Astrocyte of the hippocampus (primary cell): ENCODE data around the gene TRPV6.

ENCODE experiments used
- DNase-seq: peaks from one replicate; pipeline ENCODE4 v3.0.0; 2011; ENCODE audit warnings: low read depth, low spot score

The TRPV6 gene

DNA sequence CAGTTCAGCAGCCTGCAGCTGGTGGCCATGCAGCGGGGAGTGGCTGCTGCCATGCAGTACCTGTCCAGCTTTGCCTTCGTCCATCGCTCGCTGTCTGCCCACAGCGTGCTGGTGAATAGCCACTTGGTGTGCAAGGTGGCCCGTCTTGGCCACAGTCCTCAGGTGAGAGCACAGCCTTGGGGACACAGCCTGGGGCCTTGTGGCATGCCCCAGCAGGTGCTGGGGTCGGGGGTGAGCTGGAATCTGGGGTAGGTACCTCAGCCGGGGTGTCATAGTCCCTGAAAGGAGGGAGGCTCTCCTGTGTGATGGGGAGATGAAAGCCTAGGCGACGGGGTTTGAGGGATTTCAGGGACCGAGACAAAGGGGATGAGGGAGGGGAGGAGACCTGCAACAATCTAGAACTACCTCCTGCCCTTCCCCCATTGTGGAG lies 16.5 kb downstream of the TRPV6 start:
- no peak for DNase-seq

DNA sequence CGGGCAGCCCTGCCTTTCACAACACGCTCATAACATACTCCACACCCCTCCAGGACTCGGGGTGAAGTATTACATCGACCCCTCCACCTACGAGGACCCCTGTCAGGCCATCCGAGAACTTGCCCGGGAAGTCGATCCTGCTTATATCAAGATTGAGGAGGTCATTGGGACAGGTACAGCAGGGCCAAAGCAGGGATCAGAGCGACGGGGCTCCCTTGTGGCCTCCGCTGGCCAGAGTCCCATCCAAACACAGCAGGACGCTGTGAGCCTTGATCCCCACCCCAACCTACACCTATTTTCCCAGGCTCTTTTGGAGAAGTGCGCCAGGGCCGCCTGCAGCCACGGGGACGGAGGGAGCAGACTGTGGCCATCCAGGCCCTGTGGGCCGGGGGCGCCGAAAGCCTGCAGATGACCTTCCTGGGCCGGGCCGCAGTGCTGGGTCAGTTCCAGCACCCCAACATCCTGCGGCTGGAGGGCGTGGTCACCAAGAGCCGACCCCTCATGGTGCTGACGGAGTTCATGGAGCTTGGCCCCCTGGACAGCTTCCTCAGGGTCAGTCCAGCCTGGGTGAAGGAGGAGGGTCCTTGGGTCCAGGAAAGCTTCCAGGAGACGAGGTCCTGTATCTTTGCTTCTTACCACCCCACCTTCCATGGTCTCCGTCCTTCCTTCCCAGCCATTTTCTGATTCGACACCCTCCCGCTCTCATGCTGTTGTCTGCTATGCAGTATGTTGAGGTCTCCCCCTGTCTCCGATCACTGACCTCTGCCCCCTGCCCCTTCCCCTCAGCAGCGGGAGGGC lies 17.2 kb downstream of the TRPV6 start:
- no peak for DNase-seq

DNA sequence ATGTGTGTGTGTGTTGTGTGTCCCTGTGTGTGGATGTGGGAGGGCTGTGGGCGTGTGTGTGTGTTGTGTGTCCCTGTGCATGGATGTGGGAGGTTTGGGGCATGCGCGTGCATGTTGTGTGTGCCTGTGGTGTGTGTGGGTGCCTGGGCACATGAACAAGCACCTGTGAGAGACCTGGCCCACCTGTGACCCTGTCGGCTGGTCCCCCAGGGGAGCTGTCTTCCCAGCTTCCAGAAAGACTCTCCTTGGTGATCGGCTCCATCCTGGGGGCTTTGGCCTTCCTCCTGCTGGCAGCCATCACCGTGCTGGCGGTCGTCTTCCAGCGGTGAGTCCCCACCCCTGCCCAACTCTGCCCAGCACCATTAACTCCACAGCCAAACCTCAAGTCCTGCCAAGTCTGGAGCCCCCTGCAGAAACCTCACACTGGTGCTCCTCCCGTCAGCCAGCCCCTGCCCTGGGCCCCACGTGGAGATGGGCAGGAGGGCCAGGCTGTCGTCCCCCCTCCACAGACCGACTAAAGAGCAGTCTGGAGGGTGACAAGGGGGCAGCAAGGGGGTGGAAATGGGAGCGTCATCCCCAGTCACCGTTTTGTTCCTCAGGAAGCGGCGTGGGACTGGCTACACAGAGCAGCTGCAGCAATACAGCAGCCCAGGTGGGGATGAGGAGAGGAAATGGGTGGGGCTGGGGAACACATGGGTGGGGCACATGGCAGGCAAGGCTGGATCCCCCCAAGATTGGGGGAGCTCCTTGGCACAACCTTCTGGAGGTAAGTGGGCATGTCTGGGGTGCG lies 18.0 kb downstream of the TRPV6 start:
- no peak for DNase-seq

DNA sequence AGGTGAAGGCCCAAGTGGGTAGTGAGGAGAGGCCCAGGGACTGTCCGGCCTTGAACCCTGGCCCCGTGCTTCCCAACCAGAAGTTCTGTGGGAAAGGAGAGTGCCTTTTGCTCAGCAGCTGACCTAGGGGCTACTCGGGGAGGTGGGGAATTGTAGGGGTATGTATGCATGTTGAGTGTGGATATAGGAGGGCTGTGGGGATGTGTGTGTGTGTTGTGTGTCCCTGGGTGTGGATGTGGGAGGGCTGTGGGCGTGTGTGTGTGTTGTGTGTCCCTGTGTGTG lies 18.5 kb downstream of the TRPV6 start:
- no peak for DNase-seq

DNA sequence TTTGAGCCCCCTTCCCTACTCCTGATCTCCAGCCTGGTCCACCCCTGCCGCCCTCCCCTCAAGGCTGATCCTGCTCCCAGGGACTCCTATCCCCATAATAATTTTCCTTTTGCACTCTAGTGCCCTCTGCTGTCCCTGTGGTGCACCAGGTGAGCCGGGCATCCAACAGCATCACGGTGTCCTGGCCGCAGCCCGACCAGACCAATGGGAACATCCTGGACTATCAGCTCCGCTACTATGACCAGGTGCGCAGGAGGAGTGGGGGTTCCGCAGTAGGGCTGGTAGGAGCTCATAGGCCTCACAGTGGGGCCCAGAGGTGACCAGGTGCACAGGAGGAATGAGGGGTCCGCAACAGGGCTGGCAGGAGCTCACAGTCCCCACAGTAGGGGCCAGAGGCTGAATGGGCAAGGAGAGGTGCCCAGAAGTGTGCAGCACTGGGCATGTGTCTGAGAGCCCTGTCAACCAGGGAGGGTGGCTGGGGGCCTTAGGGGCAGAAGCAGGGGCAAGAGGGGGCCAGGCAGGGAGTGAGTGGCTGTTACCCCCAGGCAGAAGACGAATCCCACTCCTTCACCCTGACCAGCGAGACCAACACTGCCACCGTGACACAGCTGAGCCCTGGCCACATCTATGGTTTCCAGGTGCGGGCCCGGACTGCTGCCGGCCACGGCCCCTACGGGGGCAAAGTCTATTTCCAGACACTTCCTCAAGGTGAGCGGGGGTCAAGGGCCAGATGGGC lies 19.0 kb downstream of the TRPV6 start:
- peak; percentile 41 for DNase-seq

DNA sequence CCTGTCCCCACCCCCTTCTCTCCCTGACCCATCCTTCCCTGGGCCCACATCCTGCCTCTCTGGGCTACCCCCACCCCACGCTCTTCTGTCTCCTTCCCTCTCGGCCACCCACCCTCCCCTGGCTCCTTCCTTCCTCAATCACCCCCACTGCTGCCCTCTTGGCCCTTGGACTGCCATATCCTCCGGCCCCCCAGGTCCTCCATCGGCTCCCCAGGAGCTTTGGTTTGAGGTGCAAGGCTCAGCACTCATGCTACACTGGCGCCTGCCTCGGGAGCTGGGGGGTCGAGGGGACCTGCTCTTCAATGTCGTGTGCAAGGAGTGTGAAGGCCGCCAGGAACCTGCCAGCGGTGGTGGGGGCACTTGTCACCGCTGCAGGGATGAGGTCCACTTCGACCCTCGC lies 19.8 kb downstream of the TRPV6 start:
- no peak for DNase-seq

DNA sequence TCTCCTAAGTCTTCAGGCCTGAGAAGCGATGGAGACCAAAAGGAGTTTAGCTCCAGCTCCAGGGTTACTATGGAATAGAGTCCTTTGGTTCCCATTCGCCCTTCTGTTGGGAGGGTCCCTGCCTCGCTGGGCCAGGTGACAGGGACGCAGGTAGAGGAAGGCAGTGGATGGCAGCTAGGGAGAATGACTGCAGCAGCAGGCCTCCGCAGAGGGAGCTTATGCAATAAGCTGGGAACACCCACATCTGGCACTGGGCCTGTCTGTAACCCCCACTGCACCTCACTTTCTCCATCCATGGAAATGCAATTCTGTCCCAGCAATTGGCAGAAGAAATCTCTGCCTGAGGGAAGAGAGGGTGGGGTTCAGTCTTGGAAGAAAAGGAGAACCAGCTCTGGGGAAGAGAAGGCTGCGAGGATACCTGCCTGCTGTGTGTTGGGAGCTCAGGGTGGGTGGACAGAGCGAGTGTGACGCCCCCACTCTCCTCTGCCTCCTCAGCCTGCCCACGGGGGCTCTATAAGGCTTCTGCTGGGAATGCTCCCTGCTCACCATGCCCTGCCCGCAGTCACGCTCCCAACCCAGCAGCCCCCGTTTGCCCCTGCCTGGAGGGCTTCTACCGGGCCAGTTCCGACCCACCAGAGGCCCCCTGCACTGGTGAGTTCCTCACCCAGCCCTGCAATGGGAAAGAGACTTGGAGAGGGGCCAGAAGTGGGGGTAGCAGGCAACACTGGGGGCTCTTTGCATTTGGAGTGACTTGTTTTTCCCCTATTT lies 20.4 kb downstream of the TRPV6 start:
- no peak for DNase-seq

DNA sequence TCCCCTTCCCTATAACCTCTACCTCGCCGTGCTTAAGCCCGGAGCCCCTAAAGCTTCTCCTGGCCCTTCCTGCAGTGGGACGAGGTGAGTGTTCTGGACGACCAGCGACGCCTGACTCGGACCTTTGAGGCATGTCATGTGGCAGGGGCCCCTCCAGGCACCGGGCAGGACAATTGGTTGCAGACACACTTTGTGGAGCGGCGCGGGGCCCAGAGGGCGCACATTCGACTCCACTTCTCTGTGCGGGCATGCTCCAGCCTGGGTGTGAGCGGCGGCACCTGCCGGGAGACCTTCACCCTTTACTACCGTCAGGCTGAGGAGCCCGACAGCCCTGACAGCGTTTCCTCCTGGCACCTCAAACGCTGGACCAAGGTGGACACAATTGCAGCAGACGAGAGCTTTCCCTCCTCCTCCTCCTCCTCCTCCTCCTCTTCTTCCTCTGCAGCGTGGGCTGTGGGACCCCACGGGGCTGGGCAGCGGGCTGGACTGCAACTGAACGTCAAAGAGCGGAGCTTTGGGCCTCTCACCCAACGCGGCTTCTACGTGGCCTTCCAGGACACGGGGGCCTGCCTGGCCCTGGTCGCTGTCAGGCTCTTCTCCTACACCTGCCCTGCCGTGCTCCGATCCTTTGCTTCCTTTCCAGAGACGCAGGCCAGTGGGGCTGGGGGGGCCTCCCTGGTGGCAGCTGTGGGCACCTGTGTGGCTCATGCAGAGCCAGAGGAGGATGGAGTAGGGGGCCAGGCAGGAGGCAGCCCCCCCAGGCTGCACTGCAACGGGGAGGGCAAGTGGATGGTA lies 21.5 kb downstream of the TRPV6 start:
- DNase-seq, result no peak

DNA sequence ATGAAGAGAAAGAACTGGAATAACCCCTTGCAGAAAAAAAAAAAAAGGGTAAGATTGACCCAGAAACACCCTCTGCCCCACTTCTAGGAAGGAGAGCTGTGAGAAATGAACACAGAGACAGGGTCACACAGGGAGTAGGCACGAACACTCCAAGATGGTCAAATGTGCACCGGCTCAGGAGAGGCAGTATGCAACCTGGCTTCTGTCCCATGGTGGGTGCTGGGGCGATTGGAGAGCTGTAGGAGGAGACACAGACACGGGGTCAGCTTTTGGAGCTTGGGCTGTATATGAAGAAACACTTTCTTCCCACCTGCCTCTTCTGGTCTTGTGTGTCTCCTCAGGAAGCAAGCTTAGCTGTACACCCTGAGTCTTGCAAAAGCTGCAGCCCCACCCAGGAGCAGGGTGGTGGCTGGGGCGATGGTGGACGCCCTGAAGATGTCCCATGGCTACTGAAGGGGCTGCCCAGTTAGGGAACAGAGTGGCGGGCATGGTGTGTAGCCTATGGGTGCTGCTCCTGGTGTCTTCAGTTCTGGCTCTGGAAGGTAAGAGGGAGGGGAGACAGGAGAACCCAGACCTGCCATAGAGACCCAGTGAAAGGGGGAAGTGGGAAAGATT lies 22.7 kb downstream of the TRPV6 start:
- DNase-seq, result no peak

- DNase-seq, result no peak
Measured at GRCh38 chr7:142862351-142862750, 23.2 kb downstream of the TRPV6 start.

DNA sequence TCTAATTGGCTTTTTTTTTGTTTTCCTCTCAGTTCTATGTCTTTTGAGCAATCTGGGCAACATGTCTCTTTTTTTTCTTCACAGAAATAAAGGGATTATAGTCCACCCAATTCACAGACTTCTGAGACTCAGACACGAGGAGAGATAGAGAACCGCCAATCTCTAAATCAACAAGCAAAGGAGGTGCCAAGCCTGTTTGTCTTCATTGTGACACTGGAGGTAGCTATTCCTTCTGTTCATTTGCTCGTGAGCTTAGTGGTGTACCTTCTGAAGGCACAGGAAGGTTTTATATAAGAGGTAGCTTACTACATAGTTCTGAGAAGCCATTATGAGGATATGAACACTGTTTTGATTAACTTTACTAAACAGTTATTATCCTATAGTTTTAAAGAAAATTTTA lies 24.6 kb downstream of the TRPV6 start:
- DNase-seq, result no peak

DNA sequence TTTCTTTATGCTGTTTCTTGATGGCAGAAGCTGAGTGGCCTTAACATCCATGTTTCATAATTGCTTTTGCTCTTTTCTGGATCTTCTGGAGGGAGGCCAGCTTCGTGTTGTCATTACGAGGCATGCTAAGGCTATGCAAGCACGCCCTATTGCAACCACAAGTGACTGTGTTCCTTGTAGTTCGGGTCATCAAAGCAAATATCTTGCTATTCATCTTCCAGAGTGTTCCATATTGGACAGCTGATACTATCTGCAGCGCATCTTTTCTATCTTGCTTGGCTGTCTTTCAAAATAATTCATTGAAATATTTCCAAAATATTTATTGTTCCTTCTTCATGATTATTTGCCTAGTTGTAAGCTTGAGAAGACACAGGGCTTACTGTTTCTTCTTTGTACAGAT lies 25.7 kb downstream of the TRPV6 start:
- peak; percentile 9 for DNase-seq

DNA sequence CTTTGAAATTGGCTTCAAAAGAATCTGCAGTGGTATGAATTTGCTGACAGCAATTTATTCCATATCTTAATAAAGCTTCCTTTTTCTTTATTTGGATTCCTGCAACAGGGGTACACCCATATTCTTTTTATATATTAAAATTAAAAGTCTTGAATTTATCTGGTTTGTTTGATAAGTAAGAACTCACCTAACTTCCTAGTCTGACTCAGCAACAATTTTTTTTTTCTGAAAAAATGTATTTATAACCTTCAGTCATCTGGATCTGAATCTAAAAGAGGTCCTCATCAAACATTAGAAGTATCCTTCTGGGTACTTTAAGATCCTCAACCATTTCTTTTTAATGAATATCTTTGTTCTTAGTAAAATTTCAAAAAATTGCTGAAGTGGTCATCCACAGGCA lies 26.1 kb downstream of the TRPV6 start:
- no peak for DNase-seq

- no peak for DNase-seq
Measured at GRCh38 chr7:142857625-142858024, 27.9 kb downstream of the TRPV6 start.

DNA sequence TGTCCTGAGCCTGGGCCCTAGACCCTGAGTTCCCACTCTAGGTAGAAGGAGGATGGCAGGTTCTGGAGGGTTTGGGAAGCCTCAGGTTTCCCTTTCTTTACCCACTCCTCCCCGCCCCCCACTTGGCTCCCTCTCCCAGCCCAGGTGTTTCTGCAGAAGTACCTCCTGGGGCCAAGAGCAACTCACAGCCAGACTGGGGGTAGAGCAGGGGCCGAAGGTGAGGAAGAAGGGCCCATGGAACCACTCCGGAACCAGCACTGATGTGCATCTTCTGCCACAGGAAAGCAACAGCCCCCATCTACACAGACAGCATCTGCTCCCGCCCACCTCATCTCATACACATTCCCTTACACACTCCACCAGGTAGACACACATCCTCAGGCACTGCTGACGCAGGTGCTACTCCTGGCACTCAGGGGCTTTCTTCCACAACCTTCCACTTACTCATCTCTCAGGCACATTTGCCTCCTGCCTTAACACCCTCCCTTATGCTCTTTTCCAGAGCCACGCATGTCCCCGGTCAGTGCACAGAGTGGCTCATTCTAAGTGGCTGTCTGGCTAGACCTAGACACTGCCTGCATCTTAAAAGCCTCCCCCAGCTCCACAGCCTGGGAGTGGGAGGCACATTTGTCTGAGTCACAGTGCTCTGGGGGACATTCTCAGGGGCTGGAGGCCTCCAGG lies 28.8 kb downstream of the TRPV6 start:
- no peak for DNase-seq

DNA sequence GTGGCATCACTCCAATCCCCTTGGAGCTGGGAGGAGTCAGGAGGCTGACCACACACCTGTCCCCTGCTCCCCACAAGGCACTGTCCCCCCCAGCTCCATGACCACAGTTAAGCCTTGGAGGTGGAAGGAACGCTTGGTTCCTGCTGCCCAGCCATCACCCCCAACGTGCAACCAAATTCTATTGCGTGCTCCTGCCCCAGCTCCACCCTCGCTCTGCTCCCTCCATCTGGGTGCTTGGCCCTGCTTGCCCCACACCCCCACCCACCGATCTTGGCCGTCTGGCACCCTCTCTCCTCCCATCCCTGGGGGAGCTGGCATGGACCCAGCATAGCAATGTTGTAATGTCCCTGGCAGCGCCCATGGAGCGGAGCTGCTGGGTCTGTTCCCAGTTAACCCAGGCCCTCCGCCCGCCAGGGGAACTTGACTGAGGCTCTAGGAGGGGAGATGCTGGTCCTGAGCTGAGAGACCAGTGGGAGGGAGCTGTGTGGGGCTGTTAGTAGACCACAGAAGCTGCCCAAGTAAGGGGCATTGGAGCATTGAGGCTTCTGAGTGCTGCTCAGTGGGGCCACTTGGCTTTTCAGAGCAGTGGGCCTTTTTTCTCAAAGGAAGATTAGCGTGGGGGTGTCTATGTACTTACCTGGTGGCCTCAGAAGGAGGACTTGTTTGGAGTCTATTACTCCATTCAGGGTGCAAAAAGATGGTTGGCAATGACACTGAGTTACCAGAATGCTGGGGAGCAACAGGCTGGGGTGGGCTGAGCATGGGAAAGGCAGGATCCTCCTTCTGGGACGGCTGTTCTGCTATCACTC lies 29.6 kb downstream of the TRPV6 start:
- DNase-seq, result peak; percentile 28

GRCh38 chr7:142855114-142855743 lies 30.3 kb downstream of the TRPV6 start:
- peak; percentile 15 for DNase-seq

DNA sequence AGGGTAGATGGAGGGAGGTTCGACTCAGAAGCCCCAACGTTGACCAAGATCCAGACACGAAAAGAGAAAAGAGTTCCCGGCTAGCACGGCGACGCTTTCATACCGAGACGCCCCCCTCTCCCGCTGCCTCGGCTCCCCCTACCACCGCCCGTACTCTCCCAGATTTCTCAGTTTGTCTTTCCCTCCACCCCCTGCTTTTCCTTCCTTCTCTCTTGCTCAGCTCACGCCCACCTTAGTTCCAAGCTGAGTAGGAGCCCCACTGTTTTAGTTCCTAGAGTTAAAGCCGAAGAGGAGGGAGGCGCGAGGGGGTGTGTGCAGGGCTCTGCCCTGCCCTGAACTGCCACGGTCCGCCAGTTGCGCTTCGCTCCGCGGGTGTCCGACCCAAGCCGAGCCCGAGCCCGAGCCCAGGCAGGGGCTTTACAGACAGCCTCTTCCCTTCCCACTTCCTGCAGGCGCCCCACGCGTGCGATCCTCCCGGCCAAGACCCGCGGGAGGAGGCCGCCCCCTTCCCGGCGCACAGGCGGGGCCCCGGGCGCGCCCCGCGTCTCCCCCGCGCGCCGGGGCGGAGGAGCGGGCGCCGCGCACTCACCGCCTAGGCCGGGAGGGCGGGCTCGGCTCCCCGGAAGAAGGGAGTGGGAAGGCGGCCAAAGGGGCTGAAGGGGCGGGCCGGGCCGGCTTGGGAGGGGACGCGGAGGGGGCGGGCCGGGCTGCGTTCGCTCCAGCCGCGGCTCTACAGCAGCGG lies 31.0 kb downstream of the TRPV6 start, which contains the start of gene EPHB6:
TSS of gene EPHB6 (plus strand) at position 705 of the 742 bp plus-strand sequence. CDS start 8,152 bp downstream, outside the sequence.
- peak; percentile 77 for DNase-seq
